ENCODE results near the gene SIAE.

SIAE gene

GRCh38 chr11:124586238-124586860 is 87.2 kb downstream of the SIAE start:
- intact Hi-C loops (cut with DNase I), result loop anchor here (2.0 to 10.0 kb wide), 2 partner anchors 172 to 512 kb away; no protein-coding TSS in a partner anchor
- peak in 9 of 10 donors; percentile 19 to 94 (median 62) for DNase-seq

- intact Hi-C loops (cut with DNase I), result loop anchor here (10.0 kb wide), 1 partner anchor 510 kb away; no protein-coding TSS in a partner anchor
- DNase-seq, result no peak
Measured at GRCh38 chr11:124584681-124585372, 88.7 kb downstream of the SIAE start.

GRCh38 chr11:124583781-124584180 is 89.8 kb downstream of the SIAE start:
- DNase-seq, result no peak
- intact Hi-C loops (cut with DNase I), result loop anchor here (10.0 kb wide), 1 partner anchor 509 kb away; no protein-coding TSS in a partner anchor

All from posterior cingulate gyrus (tissue), 11 donors.